ENCODE data around the gene MGA. TPM values are rescaled to one million over a fixed set of nuclear protein-coding genes. Genes with fewer than 3 reads are reported as not detected.

MGA gene
- polyA plus RNA-seq, 1 donor (not counting 4 experiments of a cell fraction or from before 2014, with no cell fraction given) = 6.3 TPM

DNA sequence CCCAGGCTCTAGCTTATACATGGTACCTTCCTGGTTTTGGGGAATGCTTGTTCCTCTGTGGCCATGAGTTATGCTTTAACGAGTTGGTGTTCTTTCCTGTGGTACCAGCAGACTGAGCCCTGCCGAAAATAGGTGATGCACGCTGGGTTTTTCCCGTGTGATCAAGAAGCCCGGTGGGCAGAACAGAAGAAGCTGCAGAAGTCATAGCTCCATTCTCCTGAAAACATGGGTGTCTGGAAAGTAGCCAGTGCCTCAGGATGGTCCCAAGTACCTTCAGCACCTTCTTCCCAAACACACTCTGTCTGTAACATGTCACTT is 139.2 kb downstream of the MGA start:
- H3K27me3 ChIP-seq (ENCODE audit: control insufficient read depth, extremely low read depth, insufficient read depth, low read length) = no peaks in the 10 kb centered on the region
- H3K9me1 ChIP-seq (ENCODE audit: control insufficient read depth, extremely low read depth, insufficient read depth, low read length) = no peaks in the 10 kb centered on the region
- H3K27ac ChIP-seq (ENCODE audit: control insufficient read depth, insufficient read depth, low read length) = peak overlapping the region; percentile 24
- no peak overlapping the region for H2AFZ ChIP-seq (ENCODE audit: control insufficient read depth, low read length)
- peaks cover 55% of the 10 kb centered on the region for H3K79me2 ChIP-seq (ENCODE audit: control insufficient read depth, insufficient read depth, low read length)
- TF ChIP-seq EZH2 (IDR thresholded peaks at IDR 0.05; ENCODE audit: low read length) = no peak
- TF ChIP-seq, protein P1, sequence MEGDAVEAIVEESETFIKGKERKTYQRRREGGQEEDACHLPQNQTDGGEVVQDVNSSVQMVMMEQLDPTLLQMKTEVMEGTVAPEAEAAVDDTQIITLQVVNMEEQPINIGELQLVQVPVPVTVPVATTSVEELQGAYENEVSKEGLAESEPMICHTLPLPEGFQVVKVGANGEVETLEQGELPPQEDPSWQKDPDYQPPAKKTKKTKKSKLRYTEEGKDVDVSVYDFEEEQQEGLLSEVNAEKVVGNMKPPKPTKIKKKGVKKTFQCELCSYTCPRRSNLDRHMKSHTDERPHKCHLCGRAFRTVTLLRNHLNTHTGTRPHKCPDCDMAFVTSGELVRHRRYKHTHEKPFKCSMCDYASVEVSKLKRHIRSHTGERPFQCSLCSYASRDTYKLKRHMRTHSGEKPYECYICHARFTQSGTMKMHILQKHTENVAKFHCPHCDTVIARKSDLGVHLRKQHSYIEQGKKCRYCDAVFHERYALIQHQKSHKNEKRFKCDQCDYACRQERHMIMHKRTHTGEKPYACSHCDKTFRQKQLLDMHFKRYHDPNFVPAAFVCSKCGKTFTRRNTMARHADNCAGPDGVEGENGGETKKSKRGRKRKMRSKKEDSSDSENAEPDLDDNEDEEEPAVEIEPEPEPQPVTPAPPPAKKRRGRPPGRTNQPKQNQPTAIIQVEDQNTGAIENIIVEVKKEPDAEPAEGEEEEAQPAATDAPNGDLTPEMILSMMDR (optimal IDR thresholded peaks at IDR 0.05 in 1 of 3, IDR thresholded peaks at IDR 0.05 in 1 of 3, conservative IDR thresholded peaks at IDR 0.05 in 1 of 3; ENCODE audit: extremely low read depth in 1 of 3, insufficient read depth in 2 of 3, low read length in 3 of 3) = no peak
- FAIRE-seq (no peak), DNase-seq (ENCODE audit: low read depth, low spot score) (no peak)
- no peak overlapping the region for H3K9ac ChIP-seq (ENCODE audit: control insufficient read depth, extremely low read depth, insufficient read depth, low read length)
- peak overlapping the region; percentile 51 for H3K4me2 ChIP-seq (ENCODE audit: control insufficient read depth, extremely low read depth, insufficient read depth, low read depth, low read length)
- H3K4me1 ChIP-seq (ENCODE audit: control insufficient read depth, extremely low read depth, insufficient read depth, low read length) = peaks cover 80% of the 10 kb centered on the region
- no peak overlapping the region for H3K4me3 ChIP-seq (ENCODE audit: control insufficient read depth in 2 of 3, extremely low read depth in 1 of 3, insufficient read depth in 2 of 3, low read depth in 1 of 3, low read length in 3 of 3)
- dilution Hi-C loops (cut with MboI; ENCODE audit: extremely low pct_ligation_motif_present, low sequenced_read_pairs) = no loop called here
- no peaks in the 10 kb centered on the region for H3K9me3 ChIP-seq (ENCODE audit: control insufficient read depth, low read depth, low read length)
- H4K20me1 ChIP-seq (ENCODE audit: control insufficient read depth, extremely low read depth, insufficient read depth, low read length) = no peaks in the 10 kb centered on the region
- peaks cover 5 to 12% of the 10 kb centered on the region in 2 experiments for H3K36me3 ChIP-seq (ENCODE audit: control insufficient read depth in 2 of 2, extremely low read depth in 1 of 2, insufficient read depth in 2 of 2, low read length in 2 of 2)

DNA sequence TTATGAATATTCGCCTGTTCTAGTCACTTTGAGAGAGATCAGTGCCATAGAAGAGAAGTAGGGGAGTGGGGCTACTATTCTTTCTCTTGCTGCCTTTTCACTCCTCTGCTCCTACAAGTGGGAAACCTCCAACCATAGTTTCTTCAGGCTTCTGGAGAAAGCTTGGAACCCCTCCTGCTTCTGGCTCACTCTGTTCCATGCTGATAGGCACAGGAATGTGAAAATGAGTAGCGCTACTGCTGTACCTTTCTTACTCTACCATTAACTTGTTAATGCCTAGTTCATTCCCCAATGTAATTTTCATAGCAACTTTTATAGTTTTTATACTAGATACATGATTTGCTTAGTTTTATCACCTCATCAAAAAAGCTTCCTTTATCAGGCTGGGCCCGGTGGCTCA is 141.0 kb downstream of the MGA start:
- Histone ChIP-seq H3K4me1 (ENCODE audit: control insufficient read depth, extremely low read depth, insufficient read depth, low read length) (peaks cover 83% of the 10 kb centered on the region), H3K9me1 (ENCODE audit: control insufficient read depth, extremely low read depth, insufficient read depth, low read length) (no peaks in the 10 kb centered on the region), H2AFZ (ENCODE audit: control insufficient read depth, low read length) (no peak overlapping the region), H3K27me3 (ENCODE audit: control insufficient read depth, extremely low read depth, insufficient read depth, low read length) (no peaks in the 10 kb centered on the region), H3K4me3 (ENCODE audit: control insufficient read depth in 2 of 3, extremely low read depth in 1 of 3, insufficient read depth in 2 of 3, low read depth in 1 of 3, low read length in 3 of 3) (no peak overlapping the region), H3K36me3 (ENCODE audit: control insufficient read depth in 2 of 2, extremely low read depth in 1 of 2, insufficient read depth in 2 of 2, low read length in 2 of 2) (peaks cover 4 to 18% of the 10 kb centered on the region in 2 experiments), H3K27ac (ENCODE audit: control insufficient read depth, insufficient read depth, low read length) (peak overlapping the region; percentile 99), H3K4me2 (ENCODE audit: control insufficient read depth, extremely low read depth, insufficient read depth, low read depth, low read length) (peak overlapping the region; percentile 35), H3K79me2 (ENCODE audit: control insufficient read depth, insufficient read depth, low read length) (peaks cover 51% of the 10 kb centered on the region), H4K20me1 (ENCODE audit: control insufficient read depth, extremely low read depth, insufficient read depth, low read length) (no peaks in the 10 kb centered on the region), H3K9ac (ENCODE audit: control insufficient read depth, extremely low read depth, insufficient read depth, low read length) (peak overlapping the region; percentile 43), H3K9me3 (ENCODE audit: control insufficient read depth, low read depth, low read length) (no peaks in the 10 kb centered on the region)
- FAIRE-seq = no peak
- no peak for TF ChIP-seq EZH2 (IDR thresholded peaks at IDR 0.05; ENCODE audit: low read length)
- TF ChIP-seq, protein P1 (optimal IDR thresholded peaks at IDR 0.05 in 1 of 3, IDR thresholded peaks at IDR 0.05 in 1 of 3, conservative IDR thresholded peaks at IDR 0.05 in 1 of 3; ENCODE audit: extremely low read depth in 1 of 3, insufficient read depth in 2 of 3, low read length in 3 of 3) = no peak
- no peak for DNase-seq (ENCODE audit: low read depth, low spot score)
- dilution Hi-C loops (cut with MboI; ENCODE audit: extremely low pct_ligation_motif_present, low sequenced_read_pairs) = no loop called here

Measured in keratinocyte (primary cell).